Activated B cell treated with CpG ODN at 0.5 μM for 24 hours (primary cell): ENCODE measurements around the gene GABARAPL2. TPM values are rescaled to one million over a fixed set of nuclear protein-coding genes. Genes with fewer than 3 reads are reported as not detected.

Experiments
- ATAC-seq: fragments of 200-7000 bp; cut with Tn5 transposase; one replicate; pipeline ENCODE4 v1.10.0; 2021; ENCODE audit warnings: low read depth, mild to moderate bottlenecking, moderate library complexity
- CTCF ChIA-PET: fragments of 350-600 bp; sonication (Branson Sonifier 250); formaldehyde crosslinking; loops from one replicate; lab custom pipeline; 2021; ENCODE audit warnings: antibody characterized with exemption; lab: Charles Lee
- POLR2A ChIA-PET: fragments of 350-600 bp; sonication (Branson Sonifier 250); formaldehyde crosslinking; loops from one replicate; lab custom pipeline; 2021; ENCODE audit warnings: antibody characterized with exemption; lab: Charles Lee
- DNase-seq: peaks from one replicate; pipeline ENCODE4 v3.0.0; 2022
- H3K27ac Mint-ChIP-seq: one replicate; pipeline ENCODE4 v1.8.0; 2020; ENCODE audit warnings: mixed read lengths
- H3K27me3 Mint-ChIP-seq: one replicate; pipeline ENCODE4 v1.8.0; 2021; ENCODE audit warnings: mixed read lengths
- H3K36me3 Mint-ChIP-seq: one replicate; pipeline ENCODE4 v1.8.0; 2021; ENCODE audit warnings: low read depth, mixed read lengths
- H3K4me1 Mint-ChIP-seq: one replicate; pipeline ENCODE4 v1.8.0; 2021; ENCODE audit warnings: mixed read lengths
- H3K4me3 Mint-ChIP-seq: one replicate; pipeline ENCODE4 v1.8.0; 2020; ENCODE audit warnings: mild to moderate bottlenecking, mixed read lengths
- H3K9me3 Mint-ChIP-seq: one replicate; pipeline ENCODE4 v1.8.0; 2020; ENCODE audit warnings: mixed read lengths
- CTCF ChIP-seq: fragments of 200-600 bp; IDR thresholded peaks from one replicate; pipeline ENCODE4 v1.8.0; 2022; ENCODE audit warnings: antibody characterized with exemption, mild to moderate bottlenecking
- intact Hi-C: fragments of 100-400 bp; cut with micrococcal nuclease; formaldehyde crosslinking; loops from one replicate; pipeline ENCODE4 v1.15.1; 2024
- total RNA-seq: library from RNA; stranded (reverse); gene quantifications from 2 replicates; pipeline ENCODE4 v1.2.3, GENCODE V29; 2022

The GABARAPL2 gene
- total RNA-seq, 1 donor from 2014 or later, result 62.9 TPM

GRCh38 chr16:75572864-75573542 is 6.8 kb downstream of the GABARAPL2 start:
- DNase-seq, result no peak
- Mint-ChIP-seq H3K36me3 (peaks cover 84% of the 10 kb centered on the region), H3K9me3 (no peaks in the 10 kb centered on the region), H3K4me1 (peaks cover 63% of the 10 kb centered on the region), H3K4me3 (no peak overlapping the region), H3K27ac (peak overlapping the region; percentile 61), H3K27me3 (no peaks in the 10 kb centered on the region)
- CTCF ChIA-PET, result no interaction called here
- no peak for ATAC-seq
- no peak for TF ChIP-seq CTCF
- intact Hi-C loops, result no loop called here
- POLR2A ChIA-PET, result interaction anchor here (0.7 kb wide), 1 partner anchor 11 kb away, joined by 4 read pairs; no protein-coding TSS in a partner anchor

GRCh38 chr16:75573955-75574354 is 7.8 kb downstream of the GABARAPL2 start:
- intact Hi-C loops, result no loop called here
- no peak for TF ChIP-seq CTCF
- Mint-ChIP-seq H3K27ac (no peak overlapping the region), H3K9me3 (no peaks in the 10 kb centered on the region), H3K4me1 (peaks cover 61% of the 10 kb centered on the region), H3K36me3 (peaks cover 83% of the 10 kb centered on the region), H3K4me3 (no peak overlapping the region), H3K27me3 (no peaks in the 10 kb centered on the region)
- DNase-seq (no peak), ATAC-seq (no peak)
- ChIA-PET CTCF (no interaction called here), POLR2A (interaction anchor here (0.6 kb wide), 1 partner anchor 22 kb away, joined by 3 read pairs; no protein-coding TSS in a partner anchor)

- CTCF ChIA-PET, result no interaction called here
- H3K36me3 Mint-ChIP-seq, result peaks cover 85% of the 10 kb centered on the region
- no peak for TF ChIP-seq CTCF
These were observed 9.8 kb downstream of the GABARAPL2 start for GRCh38 chr16:75575958-75576357.

GRCh38 chr16:75576384-75576811 is 10.2 kb downstream of the GABARAPL2 start:
- ATAC-seq, result no peak
- POLR2A ChIA-PET, result interaction anchor here (0.7 to 0.8 kb wide), 2 partner anchors 9 to 10 kb away, joined by 3 read pairs; partner anchors contain the start of gene GABARAPL2
- CTCF ChIA-PET, result no interaction called here
- Mint-ChIP-seq H3K9me3 (no peaks in the 10 kb centered on the region), H3K36me3 (peaks cover 83% of the 10 kb centered on the region), H3K27me3 (no peaks in the 10 kb centered on the region), H3K27ac (peak overlapping the region; percentile 22), H3K4me1 (peaks cover 57% of the 10 kb centered on the region), H3K4me3 (no peak overlapping the region)
- intact Hi-C loops, result no loop called here
- no peak for DNase-seq
- TF ChIP-seq CTCF, result no peak

More at GRCh38 chr16:75575958-75576357, 9.8 kb downstream of the GABARAPL2 start:
- intact Hi-C loops, result no loop called here
- peak overlapping the region; percentile 22 for H3K27ac Mint-ChIP-seq
- peaks cover 59% of the 10 kb centered on the region for H3K4me1 Mint-ChIP-seq
- POLR2A ChIA-PET, result no interaction called here
- ATAC-seq (no peak), DNase-seq (no peak)
- no peak overlapping the region for H3K4me3 Mint-ChIP-seq
- H3K9me3 Mint-ChIP-seq, result no peaks in the 10 kb centered on the region
- H3K27me3 Mint-ChIP-seq, result no peaks in the 10 kb centered on the region

GRCh38 chr16:75578212-75578611 is 12.0 kb downstream of the GABARAPL2 start:
- Mint-ChIP-seq H3K4me1 (peaks cover 53% of the 10 kb centered on the region), H3K27me3 (no peaks in the 10 kb centered on the region), H3K27ac (no peak overlapping the region), H3K4me3 (no peak overlapping the region), H3K9me3 (no peaks in the 10 kb centered on the region), H3K36me3 (peaks cover 69% of the 10 kb centered on the region)
- intact Hi-C loops, result no loop called here
- POLR2A ChIA-PET, result no interaction called here
- CTCF ChIA-PET, result no interaction called here
- no peak for ATAC-seq
- TF ChIP-seq CTCF, result no peak
- no peak for DNase-seq
